ENCODE measurements around the gene PKN2. TPM values are rescaled to one million over a fixed set of nuclear protein-coding genes. Genes with fewer than 3 reads are reported as not detected.

Gene PKN2
- total and polyA plus RNA-seq, 2 of the 8 experiments (the other 6 are each of a cell fraction or from before 2014, with no cell fraction given), result 7.8 to 32.0 TPM

- peaks cover 0 to 14% (median 6%) of the 10 kb centered on the region in 4 experiments; a peak in 2 of 8 replicates for H3K36me3 ChIP-seq (ENCODE audit: control insufficient read depth in 2 of 4, insufficient read depth in 4 of 4, low read length in 3 of 4)
- peaks cover 5 to 33% (median 14%) of the 10 kb centered on the region in 4 experiments for H3K4me1 ChIP-seq (replicated peaks in 1 of 4; ENCODE audit: control insufficient read depth in 3 of 4, insufficient read depth in 4 of 4, low read length in 3 of 4)
- FAIRE-seq, result no peak
Observed at GRCh38 chr1:88779880-88780279, 95.8 kb downstream of the PKN2 start.

More at GRCh38 chr1:88779880-88780279, 95.8 kb downstream of the PKN2 start:
- Histone ChIP-seq H4K91ac (replicated peaks; ENCODE audit: insufficient read length, low read length) (no peak overlapping the region), H3K23ac (ENCODE audit: insufficient read length) (no peak overlapping the region), H2AFZ (ENCODE audit: low read length) (no peak overlapping the region), H3K4me3 (ENCODE audit: extremely low read depth in 1 of 4, insufficient read depth in 2 of 4, low read depth in 3 of 4, low read length in 4 of 4) (no peak overlapping the region), H2BK15ac (ENCODE audit: low read length) (no peak overlapping the region), H3K9me3 (ENCODE audit: insufficient read depth in 2 of 2, low read depth in 1 of 2, low read length in 1 of 2) (no peaks in the 10 kb centered on the region), H3K27ac (ENCODE audit: low read depth, low read length) (no peak overlapping the region), H2BK12ac (ENCODE audit: low read depth, low read length) (no peak overlapping the region), H4K8ac (ENCODE audit: extremely low read depth, insufficient read depth, low read length) (no peak overlapping the region), H3K56ac (replicated peaks; ENCODE audit: insufficient read length, low read depth, low read length) (no peak overlapping the region), H2AK5ac (ENCODE audit: low read depth, low read length) (no peak overlapping the region), H3K18ac (ENCODE audit: extremely low read depth, low read length) (no peak overlapping the region), H3K27me3 (replicated peaks in 1 of 4; ENCODE audit: control insufficient read depth in 3 of 4, extremely low read depth in 1 of 4, insufficient read depth in 3 of 4, low read length in 3 of 4) (no peaks in the 10 kb centered on the region), H3K4me2 (ENCODE audit: insufficient read depth in 1 of 2, low read depth in 2 of 2, low read length in 2 of 2) (no peak overlapping the region), H3K9ac (replicated peaks in 1 of 4; ENCODE audit: extremely low read depth in 1 of 4, low read depth in 3 of 4, low read length in 3 of 4) (no peak overlapping the region), H3K4ac (replicated peaks; ENCODE audit: insufficient read length, low read depth, low read length) (no peak overlapping the region), H4K5ac (ENCODE audit: insufficient read length, low read depth, low read length) (no peak overlapping the region), H2BK5ac (ENCODE audit: low read depth, low read length) (no peak overlapping the region), H2BK120ac (replicated peaks; ENCODE audit: low read depth, low read length) (no peak overlapping the region), H3K79me1 (ENCODE audit: low read depth, low read length) (no peaks in the 10 kb centered on the region), H2BK20ac (ENCODE audit: low read length) (no peak overlapping the region), H4K20me1 (replicated peaks in 1 of 2; ENCODE audit: control insufficient read depth in 1 of 2, insufficient read depth in 2 of 2, low read length in 2 of 2) (no peaks in the 10 kb centered on the region), H3K23me2 (ENCODE audit: low read depth, low read length) (no peaks in the 10 kb centered on the region), H3K79me2 (ENCODE audit: control insufficient read depth in 1 of 2, insufficient read depth in 2 of 2, low read length in 2 of 2) (no peaks in the 10 kb centered on the region), H3K14ac (ENCODE audit: insufficient read length) (no peak overlapping the region)
- no peak for TF ChIP-seq SUZ12 (IDR thresholded peaks at IDR 0.05; ENCODE audit: low read length)
- TF ChIP-seq BCL11A (IDR thresholded peaks at IDR 0.05; ENCODE audit: low read depth in 2 of 2, low read length in 2 of 2), result no peak
- no peak for TF ChIP-seq BACH1 (IDR thresholded peaks at IDR 0.05; ENCODE audit: low read length)
- no peak for TF ChIP-seq ATF2 (IDR thresholded peaks at IDR 0.05; ENCODE audit: low read length)
- no peak for TF ChIP-seq SP4 (IDR thresholded peaks at IDR 0.05; ENCODE audit: low read length)
- no peak for TF ChIP-seq RXRA (IDR thresholded peaks at IDR 0.05; ENCODE audit: insufficient read depth, low read depth, low read length)
- no peak for TF ChIP-seq TAF1 (IDR thresholded peaks at IDR 0.05; ENCODE audit: low read depth, low read length)
- TF ChIP-seq POU5F1 (IDR thresholded peaks at IDR 0.05; ENCODE audit: low read depth, low read length), result no peak
- TF ChIP-seq CHD1 (IDR thresholded peaks at IDR 0.05; ENCODE audit: low read depth, low read length), result no peak
- no peak for TF ChIP-seq ZNF274 (IDR thresholded peaks at IDR 0.05; ENCODE audit: borderline replicate concordance, extremely low read depth, low read length)
- no peak for TF ChIP-seq SIN3A (conservative IDR thresholded peaks at IDR 0.05 in 1 of 2, IDR thresholded peaks at IDR 0.05 in 1 of 2; ENCODE audit: low read depth in 1 of 2, low read length in 2 of 2)
- no peak for DNase-seq (ENCODE audit: low read depth in 1 of 2, low spot score in 2 of 2)
- CTCF ChIA-PET (ENCODE audit: partially characterized antibody), result interaction anchor here (0.6 to 3.0 kb wide), 3 partner anchors 15 to 43 kb away, joined by 3 to 8 read pairs (median 3); no protein-coding TSS in a partner anchor
- POLR2A ChIA-PET (ENCODE audit: partially characterized antibody), result interaction anchor here (1.0 to 1.6 kb wide), 2 partner anchors 9 to 16 kb away, joined by 3 to 5 read pairs; no protein-coding TSS in a partner anchor

Data from H1 (cell line).